ENCODE measurements around the gene SLC5A3.

The SLC5A3 gene

DNA sequence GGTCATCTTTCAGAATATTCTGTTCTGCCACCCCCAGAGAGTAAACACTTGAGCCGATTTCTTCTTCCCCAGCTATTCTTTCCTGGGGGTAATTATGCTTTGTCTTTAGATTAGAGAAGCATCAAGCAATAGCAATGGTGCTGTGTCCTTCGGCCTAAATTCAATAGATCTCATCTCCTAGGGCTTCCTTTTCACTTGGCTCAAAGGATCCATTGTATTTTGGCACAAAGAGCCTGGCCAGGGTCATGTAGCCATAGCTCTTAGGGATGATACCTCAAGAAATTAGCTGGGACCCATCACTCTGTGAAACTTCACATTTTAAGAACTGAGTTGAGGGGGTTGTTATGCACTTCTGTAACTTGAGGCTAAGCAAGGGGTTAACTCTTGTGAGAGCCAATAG is 27.0 kb downstream of the SLC5A3 start:
- no peak for DNase-seq (ENCODE audit: low read depth in 2 of 2)

DNA sequence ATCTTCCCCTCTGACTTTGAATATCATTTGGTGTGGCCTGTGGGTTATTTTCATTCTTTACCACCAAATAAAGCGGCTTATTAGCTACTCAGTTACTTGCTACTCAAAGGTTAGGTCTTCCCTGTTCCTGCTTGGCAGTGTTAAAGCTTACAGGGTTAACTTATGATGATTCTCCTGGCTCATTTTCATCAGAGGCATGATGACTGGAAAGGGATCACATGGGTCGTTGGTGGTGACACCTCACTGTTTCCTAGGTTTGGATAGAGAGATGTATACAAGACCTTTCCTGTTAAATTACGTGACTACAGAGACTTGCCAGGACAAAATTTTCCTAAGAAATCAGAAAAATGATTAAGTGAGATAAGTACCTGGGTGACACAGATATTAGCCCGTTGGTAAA is 27.4 kb downstream of the SLC5A3 start:
- no peak for DNase-seq (ENCODE audit: low read depth in 2 of 2)

DNA sequence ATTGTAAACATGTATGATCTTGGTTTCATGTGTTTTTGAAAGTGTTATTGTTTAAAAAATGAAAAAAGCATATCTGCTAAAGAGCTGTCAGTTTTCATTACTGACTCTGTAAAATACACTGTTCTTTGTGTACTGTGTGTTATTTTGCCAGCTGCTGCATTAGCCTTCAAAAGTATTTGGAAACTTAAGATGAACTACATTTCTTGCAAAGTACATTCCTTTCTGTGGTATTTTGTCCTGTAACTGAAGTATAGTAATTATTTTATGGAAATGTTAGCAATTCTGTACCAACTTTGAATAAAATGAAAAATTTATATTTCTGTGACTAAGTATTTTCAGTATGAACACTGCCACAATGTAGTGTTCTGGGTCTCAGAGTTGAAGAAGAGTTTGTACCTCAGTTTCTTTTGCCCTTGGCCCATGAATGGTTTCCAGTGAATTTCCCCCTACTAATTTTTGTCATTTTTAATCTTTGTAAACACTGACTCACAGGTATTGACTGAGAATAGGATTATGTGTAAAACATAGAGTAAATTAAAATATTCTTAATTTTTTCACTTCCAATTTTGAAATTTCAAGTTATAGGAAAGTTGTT is 32.7 kb downstream of the SLC5A3 start:
- no peak for DNase-seq (ENCODE audit: low read depth in 2 of 2)

DNA sequence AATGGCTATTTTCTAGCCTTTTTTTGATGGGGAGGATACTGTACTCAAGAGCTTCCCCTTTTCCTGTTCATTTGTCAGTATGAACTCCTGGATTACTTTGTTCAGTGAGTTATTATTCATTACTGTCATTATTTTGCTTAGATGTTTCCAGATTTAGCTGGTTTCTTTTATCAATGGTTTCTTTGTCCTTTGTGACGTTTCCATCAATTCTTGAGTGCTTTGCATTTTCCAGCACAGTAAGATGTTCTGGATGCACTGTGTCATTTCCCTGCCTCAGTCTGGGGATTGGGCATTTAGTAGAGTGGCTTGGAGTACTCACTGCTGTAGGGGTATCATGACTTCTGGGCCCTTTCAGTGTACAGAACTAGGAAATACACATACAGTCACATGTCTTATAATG is 34.2 kb downstream of the SLC5A3 start:
- no peak for DNase-seq (ENCODE audit: low read depth in 2 of 2)

DNA sequence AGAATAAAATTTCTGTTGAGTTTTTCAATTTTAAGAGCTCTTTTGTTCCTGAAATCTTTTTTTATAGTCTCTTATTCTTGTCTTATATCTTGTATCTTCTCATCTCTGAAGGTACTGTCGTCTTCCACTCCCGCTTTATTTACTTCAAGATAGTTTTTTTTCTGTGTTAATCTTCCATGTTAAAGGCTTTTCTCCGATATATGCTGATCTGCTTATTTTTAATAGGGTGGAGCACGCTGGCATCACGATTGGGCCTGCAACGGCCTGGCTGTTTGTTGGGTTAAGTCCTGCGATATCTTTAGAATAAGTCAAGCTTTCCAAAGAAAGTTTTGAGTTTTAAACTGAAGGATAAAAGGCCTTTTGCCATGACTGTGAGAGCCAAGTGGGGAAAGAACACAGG is 35.7 kb downstream of the SLC5A3 start:
- no peak for DNase-seq (ENCODE audit: low read depth in 2 of 2)

DNA sequence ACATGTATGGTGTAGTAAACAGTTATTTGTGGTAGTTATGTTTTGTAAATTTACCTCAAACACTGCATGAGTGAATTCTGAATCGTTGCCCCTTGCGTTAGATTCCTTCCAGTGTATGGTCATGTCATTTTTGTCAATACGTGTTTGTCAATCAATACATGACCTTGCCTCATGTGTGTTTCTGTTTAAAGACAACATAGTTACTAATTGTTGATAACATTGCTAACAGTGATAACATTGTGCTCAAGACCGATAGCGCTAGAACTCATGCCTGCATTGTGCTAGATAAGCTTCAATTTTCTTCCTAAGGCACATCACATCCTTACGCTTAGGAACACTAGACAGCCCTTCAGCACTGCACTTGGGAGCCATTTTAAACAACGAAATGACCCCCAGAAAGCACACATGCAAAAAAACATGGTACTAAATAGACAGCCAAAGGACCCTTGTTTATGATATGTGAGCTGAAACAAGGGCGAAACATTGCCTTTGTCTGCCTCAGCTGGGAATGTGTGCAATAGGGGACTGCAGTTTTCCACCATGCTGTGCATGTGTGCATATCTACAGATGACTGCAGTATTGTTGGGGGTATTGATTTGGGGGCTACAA is 37.3 kb downstream of the SLC5A3 start:
- DNase-seq (ENCODE audit: low read depth in 2 of 2) = no peak

DNA sequence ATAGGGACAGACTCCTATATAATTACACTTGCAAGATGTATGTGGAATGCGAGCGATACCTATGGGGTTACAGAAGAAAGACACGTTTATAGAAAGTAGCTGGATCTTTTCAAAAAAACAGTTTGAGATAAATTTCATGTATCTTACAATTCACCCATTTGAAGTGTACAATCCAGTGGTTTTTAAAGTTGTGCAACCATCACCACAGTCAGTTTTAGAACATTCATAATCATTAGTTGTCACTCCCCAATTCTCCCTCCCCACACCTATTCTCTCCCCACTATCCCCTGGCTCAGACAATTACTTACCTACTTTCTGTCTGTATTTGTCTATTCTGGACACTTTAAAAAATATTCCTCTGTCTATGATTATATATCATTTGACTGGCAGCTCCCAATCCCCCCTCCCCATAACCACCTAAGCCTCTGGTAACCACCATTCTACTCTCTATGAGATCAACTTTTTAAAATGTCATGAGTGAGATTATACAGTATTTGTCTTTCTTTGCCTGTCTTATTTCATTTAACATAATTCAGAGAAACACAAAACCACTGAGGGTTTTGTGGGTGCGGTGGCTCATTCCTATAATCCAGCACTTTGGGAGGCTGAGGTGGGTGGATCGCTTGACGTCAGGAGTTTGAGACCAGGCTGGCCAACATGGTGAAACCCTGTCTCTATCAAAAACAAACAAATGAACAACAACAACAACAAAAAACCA is 39.1 kb downstream of the SLC5A3 start:
- DNase-seq (ENCODE audit: low read depth in 2 of 2) = no peak

DNA sequence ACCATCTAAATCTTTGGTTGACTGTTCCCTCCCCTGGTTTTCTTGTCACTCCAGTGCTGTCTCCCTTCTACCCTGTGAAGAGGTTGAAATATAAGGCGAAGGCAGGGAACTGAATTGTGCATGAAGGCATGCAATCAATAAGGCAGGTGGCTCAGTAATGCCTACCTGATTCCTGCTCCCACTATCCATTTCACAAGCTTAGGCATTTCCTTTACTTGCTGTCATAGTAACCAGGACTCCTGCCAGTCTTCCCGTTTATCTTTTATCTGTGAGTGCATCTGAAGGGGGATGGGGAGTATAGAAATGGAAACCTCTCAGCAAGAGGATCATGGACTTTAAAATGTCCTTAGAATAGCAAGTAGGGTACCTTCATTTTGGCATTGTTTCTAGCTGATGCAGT is 40.5 kb downstream of the SLC5A3 start:
- DNase-seq (ENCODE audit: low read depth in 2 of 2) = no peak

DNA sequence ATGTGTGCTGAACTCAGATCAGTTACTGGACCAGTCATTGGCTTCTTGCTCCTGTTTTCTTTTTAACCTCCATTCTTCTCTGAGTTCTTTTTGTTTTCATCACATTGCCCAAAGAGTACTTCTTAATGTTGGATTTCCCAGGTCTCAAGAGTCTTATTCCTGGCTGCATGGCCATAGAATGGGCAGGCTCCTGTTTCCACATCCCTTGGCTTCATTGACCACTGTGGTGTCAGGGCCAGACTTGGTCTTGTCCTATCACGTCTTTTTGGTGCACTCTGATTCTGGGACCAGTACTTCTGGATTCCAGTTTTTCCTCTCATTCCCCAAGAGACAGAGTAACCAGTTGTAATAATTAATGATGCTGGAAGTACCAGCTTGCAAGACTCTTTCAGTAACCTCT is 41.8 kb downstream of the SLC5A3 start:
- no peak for DNase-seq (ENCODE audit: low read depth in 2 of 2)

DNA sequence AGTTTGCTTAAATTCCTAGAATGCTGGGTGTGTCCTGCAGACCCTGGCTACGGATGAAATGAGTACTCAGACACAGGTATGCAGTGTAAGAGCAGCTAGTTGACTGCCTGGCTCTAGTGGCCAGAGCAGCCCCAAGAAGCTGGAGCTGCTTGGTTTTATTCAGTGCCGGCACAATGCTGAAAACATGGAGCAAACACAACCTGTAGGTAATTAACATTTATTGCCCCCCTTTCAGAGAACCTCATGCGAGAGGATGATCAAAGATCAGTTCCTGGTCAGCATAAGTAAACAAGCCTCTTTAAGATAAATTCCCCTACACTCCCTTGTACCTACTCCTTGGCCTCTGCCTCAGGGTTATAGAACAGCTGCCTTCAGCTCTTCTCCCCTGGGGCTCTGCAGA is 43.2 kb downstream of the SLC5A3 start:
- no peak for DNase-seq (ENCODE audit: low read depth in 2 of 2)

DNA sequence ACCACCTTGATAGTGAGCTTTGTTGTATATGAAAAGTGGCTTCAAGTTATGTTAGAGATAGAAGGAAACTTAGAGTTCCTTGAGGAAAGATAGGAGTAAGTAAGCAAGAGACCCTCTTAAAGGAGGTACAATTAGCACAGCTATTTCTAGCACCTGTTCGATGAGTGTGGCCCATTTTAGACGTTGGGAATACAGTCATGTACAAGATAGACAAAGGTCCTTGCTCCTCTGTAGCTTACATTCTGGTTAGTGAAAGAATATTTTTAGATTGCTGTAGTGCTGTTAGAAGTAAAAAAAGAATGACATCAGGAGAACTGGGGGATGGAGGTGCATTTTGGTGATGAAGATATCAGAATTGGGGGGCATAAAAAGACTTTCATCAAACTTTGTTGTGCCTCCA is 47.5 kb downstream of the SLC5A3 start:
- no peak for DNase-seq (ENCODE audit: low read depth in 2 of 2)

DNA sequence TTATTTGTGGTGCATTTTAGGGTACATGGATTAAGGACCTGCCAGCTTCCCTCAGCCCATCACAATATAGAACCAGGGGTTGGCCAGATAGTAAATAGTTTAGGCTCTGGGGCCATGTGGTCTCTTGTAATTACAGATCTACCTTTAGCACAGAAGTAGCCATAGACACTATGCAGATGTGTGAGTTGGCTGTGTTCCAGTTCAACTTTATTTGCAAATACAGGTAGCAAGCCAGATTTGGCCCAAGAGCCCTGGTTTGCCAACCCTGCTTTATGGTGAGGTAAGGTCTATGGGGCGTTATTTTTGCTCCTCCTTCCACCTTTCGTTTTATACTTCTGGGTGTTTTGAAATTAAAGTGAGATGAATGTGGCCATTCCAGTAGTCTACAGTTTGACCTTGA is 48.7 kb downstream of the SLC5A3 start:
- no peak for DNase-seq (ENCODE audit: low read depth in 2 of 2)

Data from fibroblast of skin of left biceps (primary cell).